C4-2B (cell line): Measurements from ENCODE around the gene COG5.

Experiments
- H3K27ac ChIP-seq: fragments of 450-650 bp; 2 replicates; pipeline ENCODE4 v1.5.1; 2017
- ZFX ChIP-seq: fragments of 450-650 bp; IDR thresholded peaks from 2 replicates; pipeline ENCODE4 v1.6.1; 2017
- TF ChIP-seq, protein P1 (sequence below): fragments of 450-650 bp; conservative IDR thresholded peaks from 2 replicates; pipeline ENCODE4 v1.5.1; 2017; ENCODE audit warnings: mild to moderate bottlenecking

The COG5 gene

GRCh38 chr7:107463139-107464078, 100.3 kb downstream of the COG5 start:
- H3K27ac ChIP-seq: no peak overlapping the region

DNA sequence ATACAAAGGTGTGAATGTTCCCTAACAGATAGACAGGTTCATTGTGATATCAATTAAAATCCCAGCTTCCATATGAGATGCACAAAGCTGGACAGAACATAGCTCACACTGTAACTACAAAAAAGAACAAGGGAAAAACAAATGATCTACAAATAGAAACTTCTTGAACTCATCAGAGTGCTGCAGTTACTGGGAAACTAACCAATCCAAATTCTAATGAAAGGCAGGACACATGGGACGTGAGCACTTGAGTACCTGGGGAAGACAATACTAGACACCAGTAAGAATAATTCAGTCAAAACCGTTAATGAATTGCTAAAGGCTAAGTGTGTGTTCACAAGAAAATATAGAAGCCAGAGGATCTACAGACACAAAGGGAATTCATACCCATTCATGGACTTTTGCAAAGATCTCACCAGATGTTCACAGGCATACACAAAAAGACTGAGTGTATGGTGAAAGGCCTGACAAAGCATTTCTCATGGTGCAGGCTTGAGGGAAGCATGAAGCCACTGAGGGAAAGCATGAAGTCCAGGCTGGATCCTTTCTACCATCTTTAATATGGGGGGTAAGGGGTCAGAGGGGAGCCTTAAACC, 101.7 kb downstream of the COG5 start:
- no peak for TF ChIP-seq ZFX
- TF ChIP-seq, protein P1, sequence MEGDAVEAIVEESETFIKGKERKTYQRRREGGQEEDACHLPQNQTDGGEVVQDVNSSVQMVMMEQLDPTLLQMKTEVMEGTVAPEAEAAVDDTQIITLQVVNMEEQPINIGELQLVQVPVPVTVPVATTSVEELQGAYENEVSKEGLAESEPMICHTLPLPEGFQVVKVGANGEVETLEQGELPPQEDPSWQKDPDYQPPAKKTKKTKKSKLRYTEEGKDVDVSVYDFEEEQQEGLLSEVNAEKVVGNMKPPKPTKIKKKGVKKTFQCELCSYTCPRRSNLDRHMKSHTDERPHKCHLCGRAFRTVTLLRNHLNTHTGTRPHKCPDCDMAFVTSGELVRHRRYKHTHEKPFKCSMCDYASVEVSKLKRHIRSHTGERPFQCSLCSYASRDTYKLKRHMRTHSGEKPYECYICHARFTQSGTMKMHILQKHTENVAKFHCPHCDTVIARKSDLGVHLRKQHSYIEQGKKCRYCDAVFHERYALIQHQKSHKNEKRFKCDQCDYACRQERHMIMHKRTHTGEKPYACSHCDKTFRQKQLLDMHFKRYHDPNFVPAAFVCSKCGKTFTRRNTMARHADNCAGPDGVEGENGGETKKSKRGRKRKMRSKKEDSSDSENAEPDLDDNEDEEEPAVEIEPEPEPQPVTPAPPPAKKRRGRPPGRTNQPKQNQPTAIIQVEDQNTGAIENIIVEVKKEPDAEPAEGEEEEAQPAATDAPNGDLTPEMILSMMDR: no peak
- H3K27ac ChIP-seq: no peak overlapping the region

More at GRCh38 chr7:107463139-107464078, 100.3 kb downstream of the COG5 start:
- TF ChIP-seq, protein P1: peak; percentile 93
- TF ChIP-seq ZFX: no peak

DNA sequence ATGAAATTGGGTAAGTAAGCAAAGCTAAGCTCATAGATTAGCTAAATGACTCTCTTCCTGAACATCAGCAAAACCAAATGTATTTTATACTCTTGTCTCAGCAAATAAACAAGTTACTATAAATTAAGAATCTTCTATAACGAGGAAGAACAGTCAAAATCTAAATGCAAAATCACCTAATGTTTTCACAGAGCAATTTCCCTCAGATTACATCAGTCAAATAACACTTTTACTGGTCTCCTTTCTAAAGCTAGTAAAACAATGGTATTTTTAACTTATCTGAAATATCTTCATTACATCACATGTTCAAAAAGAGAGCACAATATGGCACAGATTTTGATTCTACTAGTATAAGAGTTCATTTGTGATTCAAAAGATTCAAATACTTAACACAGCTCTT, 110.3 kb downstream of the COG5 start:
- no peak overlapping the region for H3K27ac ChIP-seq
- TF ChIP-seq ZFX: no peak
- TF ChIP-seq, protein P1: no peak

DNA sequence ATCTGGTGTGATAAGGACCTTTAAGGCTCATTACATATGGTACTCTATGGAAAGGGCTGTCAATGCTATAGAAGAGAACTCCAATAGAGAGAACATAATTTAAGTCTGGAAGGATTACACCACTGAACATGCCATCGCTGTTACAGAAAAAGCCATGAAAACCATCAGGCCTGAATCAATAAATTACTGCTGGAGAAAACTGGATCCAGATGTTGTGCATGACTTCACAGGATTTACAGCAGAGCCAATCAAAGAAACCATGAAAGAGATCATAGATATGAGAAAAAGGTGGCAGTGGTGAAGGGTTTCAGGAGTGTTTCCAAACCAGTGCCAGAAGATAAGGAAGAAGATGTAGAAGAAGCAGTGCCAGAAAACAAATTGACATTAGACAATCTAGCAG, 112.8 kb downstream of the COG5 start:
- TF ChIP-seq ZFX: no peak
- TF ChIP-seq, protein P1: no peak
- no peak overlapping the region for H3K27ac ChIP-seq

GRCh38 chr7:107446988-107447387, 116.7 kb downstream of the COG5 start:
- no peak overlapping the region for H3K27ac ChIP-seq
- no peak for TF ChIP-seq ZFX
- TF ChIP-seq, protein P1: no peak

DNA sequence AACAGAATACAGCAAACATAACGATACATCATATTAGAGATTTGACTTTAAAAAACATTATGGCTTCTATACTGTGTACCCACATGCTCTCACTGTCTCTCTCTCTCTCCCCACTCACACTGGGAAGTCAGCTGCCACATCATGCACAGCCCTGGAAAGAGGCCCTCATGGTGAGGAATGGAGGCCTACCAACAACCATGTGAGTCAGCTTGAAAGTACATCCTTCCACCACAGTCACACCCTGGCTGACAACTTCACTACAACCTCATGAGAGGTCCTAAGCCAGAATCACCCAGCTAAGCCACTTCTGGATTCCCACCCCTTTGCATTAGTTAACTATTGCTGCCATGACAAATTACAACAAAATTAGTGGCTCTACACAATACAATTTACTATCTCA, 117.2 kb downstream of the COG5 start:
- H3K27ac ChIP-seq: no peak overlapping the region
- TF ChIP-seq, protein P1: no peak
- TF ChIP-seq ZFX: no peak

GRCh38 chr7:107442678-107443077, 121.0 kb downstream of the COG5 start:
- no peak for TF ChIP-seq ZFX
- TF ChIP-seq, protein P1: no peak
- no peak overlapping the region for H3K27ac ChIP-seq
